ENCODE results near the gene SRCAP.

SRCAP gene

GRCh38 chr16:30656974-30657865, 41.8 kb upstream of the SRCAP start:
- no peak for TF ChIP-seq PKNOX1 (IDR thresholded peaks at IDR 0.05)
- no peak for TF ChIP-seq NFRKB (IDR thresholded peaks at IDR 0.05)
- TF ChIP-seq CTBP1 (IDR thresholded peaks at IDR 0.05; ENCODE audit: borderline replicate concordance) = no peak
- TF ChIP-seq FOXA1 (IDR thresholded peaks at IDR 0.05) = no peak
- TF ChIP-seq LEF1 (IDR thresholded peaks at IDR 0.05; ENCODE audit: borderline replicate concordance) = no peak
- no peak for TF ChIP-seq L3MBTL2 (conservative IDR thresholded peaks at IDR 0.05)
- TF ChIP-seq HDGF (IDR thresholded peaks at IDR 0.05; ENCODE audit: borderline replicate concordance) = no peak
- ChIA-PET POLR2A (interaction anchor here (0.8 to 2.4 kb wide), 8 partner anchors 20 to 263 kb away, joined by 3 to 10 read pairs (median 4); partner anchors contain the start of genes SRCAP, ZNF48 and ZNF689), CTCF (interaction anchor here (0.6 to 0.7 kb wide), 2 partner anchors 43 to 516 kb away, joined by 3 read pairs; no protein-coding TSS in a partner anchor)
- no peak for DNase-seq (ENCODE audit: extremely low spot score)

GRCh38 chr16:30657866-30658730, 40.9 kb upstream of the SRCAP start, which contains the start of gene FBRS:
FBRS (plus strand) TSS chr16:30658431; CDS start chr16:30659519, 1,088 bp downstream.
- TF ChIP-seq FOXK2 (IDR thresholded peaks at IDR 0.05) (no peak), SP1 (IDR thresholded peaks at IDR 0.05) (no peak), L3MBTL2 (conservative IDR thresholded peaks at IDR 0.05) (no peak), TARDBP (IDR thresholded peaks at IDR 0.05) (no peak), FOXM1 (IDR thresholded peaks at IDR 0.05; ENCODE audit: borderline replicate concordance) (no peak), LEF1 (IDR thresholded peaks at IDR 0.05; ENCODE audit: borderline replicate concordance) (no peak), ELF4 (IDR thresholded peaks at IDR 0.05) (no peak), SUZ12 (IDR thresholded peaks at IDR 0.05) (no peak), CTBP1 (IDR thresholded peaks at IDR 0.05; ENCODE audit: borderline replicate concordance) (no peak), NFRKB (IDR thresholded peaks at IDR 0.05) (no peak), ARNT (IDR thresholded peaks at IDR 0.05) (no peak), PKNOX1 (IDR thresholded peaks at IDR 0.05) (no peak), BHLHE40 (IDR thresholded peaks at IDR 0.05; ENCODE audit: borderline replicate concordance) (no peak), HDGF (IDR thresholded peaks at IDR 0.05; ENCODE audit: borderline replicate concordance) (no peak), ZNF384 (IDR thresholded peaks at IDR 0.05) (no peak), FOXA1 (IDR thresholded peaks at IDR 0.05) (no peak)
- ChIA-PET CTCF (interaction anchor here (0.7 to 2.2 kb wide), 8 partner anchors 8 to 42 kb away, joined by 3 to 9 read pairs (median 4); no protein-coding TSS in a partner anchor), POLR2A (interaction anchor here (0.7 to 4.5 kb wide), 31 partner anchors 8 to 323 kb away, joined by 3 to 57 read pairs (median 5); partner anchors contain the start of genes DCTPP1, PHKG2, PRR14 and SRCAP)
- peak; percentile 100 for DNase-seq (ENCODE audit: extremely low spot score)

- CTCF ChIA-PET = interaction anchor here (0.7 to 2.2 kb wide), 8 partner anchors 9 to 43 kb away, joined by 3 to 9 read pairs (median 4); no protein-coding TSS in a partner anchor
- POLR2A ChIA-PET = interaction anchor here (0.6 to 4.5 kb wide), 32 partner anchors 9 to 323 kb away, joined by 3 to 57 read pairs (median 5); partner anchors contain the start of genes DCTPP1, PHKG2, PRR14 and SEPHS2
- peak; percentile 94 for DNase-seq (ENCODE audit: extremely low spot score)
- TF ChIP-seq ELF4 (IDR thresholded peaks at IDR 0.05) = no peak
- TF ChIP-seq BHLHE40 (IDR thresholded peaks at IDR 0.05; ENCODE audit: borderline replicate concordance) = no peak
- no peak for TF ChIP-seq FOXK2 (IDR thresholded peaks at IDR 0.05)
- TF ChIP-seq PKNOX1 (IDR thresholded peaks at IDR 0.05) = no peak
- no peak for TF ChIP-seq CTBP1 (IDR thresholded peaks at IDR 0.05; ENCODE audit: borderline replicate concordance)
- no peak for TF ChIP-seq ZNF384 (IDR thresholded peaks at IDR 0.05)
- no peak for TF ChIP-seq NFRKB (IDR thresholded peaks at IDR 0.05)
- no peak for TF ChIP-seq FOXM1 (IDR thresholded peaks at IDR 0.05; ENCODE audit: borderline replicate concordance)
- TF ChIP-seq L3MBTL2 (conservative IDR thresholded peaks at IDR 0.05) = no peak
- no peak for TF ChIP-seq FOXA1 (IDR thresholded peaks at IDR 0.05)
- TF ChIP-seq HDGF (IDR thresholded peaks at IDR 0.05; ENCODE audit: borderline replicate concordance) = no peak
Measured at GRCh38 chr16:30658731-30659506, 40.1 kb upstream of the SRCAP start.

GRCh38 chr16:30659507-30660423, 39.2 kb upstream of the SRCAP start:
- CTCF ChIA-PET = interaction anchor here (1.0 to 2.2 kb wide), 3 partner anchors 16 to 34 kb away, joined by 4 to 9 read pairs (median 4); no protein-coding TSS in a partner anchor
- TF ChIP-seq ELF4 (IDR thresholded peaks at IDR 0.05) (no peak), ZNF384 (IDR thresholded peaks at IDR 0.05) (no peak), FOXA1 (IDR thresholded peaks at IDR 0.05) (no peak), CTBP1 (IDR thresholded peaks at IDR 0.05; ENCODE audit: borderline replicate concordance) (no peak), FOXM1 (IDR thresholded peaks at IDR 0.05; ENCODE audit: borderline replicate concordance) (no peak), L3MBTL2 (conservative IDR thresholded peaks at IDR 0.05) (no peak)
- peak; percentile 60 for DNase-seq (ENCODE audit: extremely low spot score)
- POLR2A ChIA-PET = interaction anchor here (0.6 to 4.5 kb wide), 28 partner anchors 8 to 289 kb away, joined by 3 to 57 read pairs (median 6); partner anchors contain the start of genes DCTPP1, PHKG2, PRR14 and SEPHS2
